GM18526 (cell line): ENCODE data around the gene LPP.

Experiments
- POLR2A ChIP-seq: IDR thresholded peaks from 3 replicates; pipeline ENCODE4 v1.6.1; 2011; ENCODE audit not compliant: insufficient read length; ENCODE audit errors: extremely low read depth

The LPP gene

DNA sequence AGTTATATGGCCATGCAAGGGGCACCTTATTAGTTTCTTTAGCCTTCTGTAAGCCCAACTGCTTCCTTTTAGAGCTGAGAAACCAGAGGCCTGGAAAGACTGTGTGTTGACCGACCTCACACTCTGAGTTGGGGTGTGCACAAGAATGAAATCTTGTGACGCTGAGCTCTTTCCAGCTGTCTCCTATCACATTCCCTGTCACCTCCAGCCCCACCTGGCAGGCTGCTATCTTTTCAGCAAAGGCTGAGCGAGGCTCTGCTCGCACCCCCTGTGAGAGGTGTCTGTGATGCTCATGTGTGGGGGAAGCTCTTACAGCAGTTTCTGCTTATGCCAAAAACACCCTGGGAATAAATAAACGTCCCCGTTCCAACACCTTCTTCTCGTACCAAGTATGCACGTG lies 27.0 kb upstream of the LPP start:
- no peak for TF ChIP-seq POLR2A

GRCh38 chr3:188128905-188129304 lies 25.1 kb upstream of the LPP start:
- TF ChIP-seq POLR2A: no peak

- TF ChIP-seq POLR2A: no peak
These were observed 20.7 kb upstream of the LPP start for GRCh38 chr3:188133219-188133618.

- no peak for TF ChIP-seq POLR2A
These were observed 20.3 kb upstream of the LPP start for GRCh38 chr3:188133646-188134045.

DNA sequence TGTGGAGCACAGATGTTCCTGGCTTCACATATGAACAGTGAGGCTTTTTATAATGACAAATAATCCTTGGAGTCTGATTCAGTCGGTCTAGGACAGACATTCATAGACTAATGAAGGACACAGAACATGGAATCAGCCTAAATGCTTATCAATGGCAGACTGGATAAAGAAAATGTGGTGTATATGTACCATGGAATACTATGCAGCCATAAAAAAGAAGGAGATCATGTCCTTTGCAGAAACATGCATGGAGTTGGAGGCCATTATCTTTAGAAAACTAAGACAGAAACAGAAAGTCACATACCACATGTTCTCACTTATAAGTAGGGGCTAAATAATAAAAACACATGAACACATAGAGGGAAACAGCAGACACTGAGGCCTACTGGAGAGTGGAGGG lies 19.9 kb upstream of the LPP start:
- TF ChIP-seq POLR2A: no peak

DNA sequence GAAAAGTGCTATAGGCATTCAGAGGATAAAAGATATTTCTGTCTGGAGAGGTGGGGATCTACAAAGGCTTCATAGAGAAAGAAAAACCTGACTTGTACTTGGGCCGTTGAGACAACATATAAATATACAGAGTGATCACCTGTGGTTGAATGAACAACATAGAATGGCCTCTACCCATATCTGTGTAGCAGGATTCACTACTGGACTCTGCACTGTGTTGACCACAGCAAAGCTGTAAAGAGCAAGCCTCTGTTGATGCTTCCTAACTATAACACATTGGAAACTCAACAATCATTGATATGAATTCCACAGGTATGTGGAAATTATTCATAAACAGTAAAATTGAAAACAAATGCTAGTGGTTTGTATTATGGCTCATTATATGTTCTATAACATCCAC lies 19.1 kb upstream of the LPP start:
- TF ChIP-seq POLR2A: no peak

GRCh38 chr3:188135271-188135670 lies 18.7 kb upstream of the LPP start:
- TF ChIP-seq POLR2A: no peak

DNA sequence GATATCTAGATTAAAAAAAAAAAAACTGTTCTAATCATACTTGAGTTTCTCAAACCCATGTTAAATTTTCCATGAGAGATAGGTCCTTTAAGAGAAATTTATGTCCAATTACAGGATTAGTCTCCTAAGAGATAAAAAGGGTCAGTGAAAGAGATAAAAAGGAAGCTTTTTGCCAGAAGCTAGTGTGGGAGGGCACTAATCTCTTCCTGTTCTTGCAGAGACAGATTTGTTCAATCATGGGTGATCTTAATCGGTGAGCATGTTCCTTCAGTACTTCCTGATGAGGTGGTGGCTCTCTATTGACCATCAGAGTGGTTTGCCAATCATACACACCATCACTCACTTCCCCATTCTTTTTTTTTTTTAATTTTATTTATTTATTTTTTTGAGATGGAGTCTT lies 16.9 kb upstream of the LPP start:
- TF ChIP-seq POLR2A: no peak

GRCh38 chr3:188139466-188139865 lies 14.5 kb upstream of the LPP start:
- no peak for TF ChIP-seq POLR2A

GRCh38 chr3:188146219-188146618 lies 7.7 kb upstream of the LPP start:
- no peak for TF ChIP-seq POLR2A

DNA sequence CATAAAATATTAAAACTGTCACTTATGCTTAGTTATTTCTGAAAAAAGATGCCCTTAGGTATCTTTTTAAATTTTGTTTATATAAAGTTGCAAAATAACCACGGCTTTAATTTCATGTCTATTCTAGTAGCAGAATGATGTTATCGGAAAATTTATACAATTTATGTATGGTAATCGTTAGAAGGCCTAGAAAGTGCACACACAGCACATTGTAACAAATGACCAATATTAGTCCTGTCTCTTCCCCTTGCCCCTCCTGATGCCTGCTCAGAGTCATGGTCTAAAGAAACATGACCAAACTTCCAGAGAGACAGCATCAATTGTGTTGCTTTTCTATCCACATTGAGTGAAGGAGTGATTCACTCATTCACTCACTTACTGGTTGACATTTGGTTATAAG lies 6.2 kb upstream of the LPP start:
- TF ChIP-seq POLR2A: no peak

DNA sequence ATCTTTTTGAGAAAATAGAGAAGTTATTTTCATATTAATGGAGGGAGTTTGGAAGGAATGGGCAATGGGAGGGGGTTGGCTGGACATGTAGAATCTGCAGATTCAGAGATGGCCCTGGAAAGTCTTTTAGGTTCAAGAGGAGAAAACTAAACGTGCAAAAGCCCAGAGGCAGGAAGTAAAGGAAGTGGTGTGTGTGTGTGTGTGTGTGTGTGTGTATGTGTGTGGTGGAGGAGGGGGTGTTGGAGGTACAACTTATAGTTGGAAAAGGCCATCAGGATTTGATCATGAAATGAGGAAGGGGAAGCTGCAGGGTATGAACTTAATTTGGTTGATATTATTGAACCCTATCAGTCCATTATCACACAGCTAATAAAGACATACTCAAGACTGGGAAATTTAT lies 5.6 kb upstream of the LPP start:
- no peak for TF ChIP-seq POLR2A

- TF ChIP-seq POLR2A: no peak
These were observed 4.4 kb upstream of the LPP start for GRCh38 chr3:188149587-188149986.

- no peak for TF ChIP-seq POLR2A
These were observed 3.0 kb upstream of the LPP start for GRCh38 chr3:188150982-188151381.

DNA sequence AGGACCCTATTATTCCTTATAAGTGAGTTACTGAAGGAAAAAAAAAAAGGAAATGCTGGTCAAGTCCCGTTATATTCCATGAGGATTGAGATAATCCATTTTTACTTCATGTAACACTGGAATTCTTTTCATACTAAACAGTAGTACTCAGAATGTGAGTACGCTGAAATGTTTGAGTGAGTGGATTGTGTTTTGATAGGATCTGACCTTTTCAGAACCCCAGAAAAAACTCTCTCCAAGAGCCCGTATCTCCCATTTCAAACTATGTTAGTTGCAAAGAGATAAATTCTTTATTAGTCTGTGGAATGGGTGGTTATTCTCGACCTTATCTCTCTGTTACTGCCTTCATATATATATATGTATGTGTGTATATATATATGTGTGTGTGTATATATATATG lies 2.5 kb upstream of the LPP start:
- TF ChIP-seq POLR2A: no peak

DNA sequence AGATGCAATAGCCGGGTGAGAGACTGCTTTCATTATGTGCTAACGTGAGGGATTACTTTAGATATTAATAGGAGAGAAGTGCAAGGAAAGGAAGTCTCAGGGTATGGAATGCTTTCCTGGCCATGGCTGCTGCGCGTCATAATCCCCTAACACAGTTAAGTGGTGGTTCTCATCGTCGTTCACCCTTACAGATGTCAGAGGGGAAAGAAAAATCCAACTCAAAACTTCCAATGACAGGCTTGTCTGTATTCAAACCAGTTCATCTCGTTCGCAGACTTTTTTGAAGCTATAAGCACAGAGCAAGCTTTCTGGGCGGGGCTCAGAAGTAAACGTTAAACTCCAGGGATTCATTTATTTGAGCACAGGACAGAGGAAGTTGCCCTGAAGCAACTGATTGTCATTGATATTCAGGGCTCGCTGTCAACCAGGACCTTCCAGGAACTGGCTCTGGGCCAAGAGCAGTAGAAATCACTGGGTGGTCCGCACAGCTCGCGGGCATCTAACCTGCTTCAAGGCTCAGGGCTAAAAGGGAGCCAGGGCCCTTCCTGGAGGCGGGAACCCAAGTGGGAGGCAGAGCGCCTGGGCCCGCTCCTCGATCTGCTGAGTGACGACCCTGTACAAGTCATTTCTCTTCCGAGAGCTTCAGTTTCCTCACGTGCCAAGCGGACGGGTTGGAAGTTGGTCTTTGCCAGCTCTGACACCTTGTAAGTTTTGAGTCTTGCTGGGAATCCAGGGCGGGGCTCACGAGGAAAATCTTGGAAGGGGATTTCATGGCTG lies 1.1 kb upstream of the LPP start:
- TF ChIP-seq POLR2A: no peak

GRCh38 chr3:188153437-188154013 lies 432 bp upstream of the LPP start:
- no peak for TF ChIP-seq POLR2A
